Loucy (cell line): Measurements from ENCODE around the gene WDR88.

ENCODE experiments used
- CTCF ChIP-seq: fragments of 200-600 bp; sonication (generic); conservative IDR thresholded peaks from 2 replicates; pipeline ENCODE4 v1.5.1; 2014; ENCODE audit warnings: mild to moderate bottlenecking, antibody characterized with exemption, low read length
- EZH2phosphoT487 ChIP-seq: fragments of 200-600 bp; IDR thresholded peaks from 2 replicates; pipeline ENCODE4 v1.6.1; 2018; ENCODE audit warnings: antibody characterized with exemption, mild to moderate bottlenecking, moderate library complexity, borderline replicate concordance

- TF ChIP-seq CTCF = no peak
- TF ChIP-seq EZH2phosphoT487 = no peak
Observed at GRCh38 chr19:33133438-33134031, 1.6 kb downstream of the WDR88 start.
